Activated naive CD8-positive, alpha-beta T cell treated with anti-CD3 and anti-CD28 coated beads, Interleukin-2, amount 50 U/mL, for 16 hours (primary cell): ENCODE measurements around the gene MYBPH.

ENCODE experiments used
- DNase-seq: peaks from one replicate; pipeline ENCODE4 v3.0.0-alpha.2; 2020; ENCODE audit warnings: low read depth, low spot score

The MYBPH gene

DNA sequence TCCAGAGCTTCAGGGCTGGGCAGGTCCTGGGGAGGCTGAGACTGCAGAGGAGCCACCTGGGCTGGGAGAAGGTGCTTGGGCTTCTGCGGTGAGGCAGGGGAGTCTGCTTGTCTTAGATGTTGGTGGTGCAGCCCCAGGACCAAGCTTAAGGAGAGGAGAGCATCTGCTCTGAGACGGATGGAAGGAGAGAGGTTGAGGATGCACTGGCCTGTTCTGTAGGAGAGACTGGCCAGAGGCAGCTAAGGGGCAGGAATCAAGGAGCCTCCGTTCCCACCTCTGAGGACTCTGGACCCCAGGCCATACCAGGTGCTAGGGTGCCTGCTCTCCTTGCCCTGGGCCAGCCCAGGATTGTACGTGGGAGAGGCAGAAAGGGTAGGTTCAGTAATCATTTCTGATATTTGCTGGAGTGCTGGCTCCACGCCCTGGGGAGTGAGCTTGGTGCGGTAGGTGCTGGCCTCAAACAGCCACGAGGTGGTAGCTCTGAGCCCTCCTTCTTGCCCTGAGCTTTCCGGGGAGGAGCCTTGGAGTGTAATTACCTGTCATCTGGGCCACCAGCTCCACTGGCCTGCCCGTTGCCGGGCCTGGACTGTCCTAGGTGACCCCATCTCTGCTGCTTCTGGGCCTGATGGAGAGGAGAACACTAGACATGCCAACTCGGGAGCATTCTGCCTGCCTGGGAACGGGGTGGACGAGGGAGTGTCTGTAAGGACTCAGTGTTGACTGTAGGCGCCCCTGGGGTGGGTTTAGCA, 9.3 kb downstream of the MYBPH start:
- no peak for DNase-seq

DNA sequence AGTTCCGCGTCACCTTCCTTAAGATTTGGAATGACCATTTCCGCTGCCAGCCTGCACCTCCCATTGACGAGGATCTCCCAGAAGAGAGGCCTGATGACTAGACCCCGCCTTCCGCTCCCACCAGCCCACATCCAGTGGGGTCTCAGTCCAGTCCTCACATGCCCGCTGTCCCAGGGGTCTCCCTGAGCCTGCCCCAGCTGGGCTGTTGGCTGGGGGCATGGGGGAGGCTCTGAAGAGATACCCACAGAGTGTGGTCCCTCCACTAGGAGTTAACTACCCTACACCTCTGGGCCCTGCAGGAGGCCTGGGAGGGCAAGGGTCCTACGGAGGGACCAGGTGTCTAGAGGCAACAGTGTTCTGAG, 9.8 kb downstream of the MYBPH start:
- no peak for DNase-seq

DNA sequence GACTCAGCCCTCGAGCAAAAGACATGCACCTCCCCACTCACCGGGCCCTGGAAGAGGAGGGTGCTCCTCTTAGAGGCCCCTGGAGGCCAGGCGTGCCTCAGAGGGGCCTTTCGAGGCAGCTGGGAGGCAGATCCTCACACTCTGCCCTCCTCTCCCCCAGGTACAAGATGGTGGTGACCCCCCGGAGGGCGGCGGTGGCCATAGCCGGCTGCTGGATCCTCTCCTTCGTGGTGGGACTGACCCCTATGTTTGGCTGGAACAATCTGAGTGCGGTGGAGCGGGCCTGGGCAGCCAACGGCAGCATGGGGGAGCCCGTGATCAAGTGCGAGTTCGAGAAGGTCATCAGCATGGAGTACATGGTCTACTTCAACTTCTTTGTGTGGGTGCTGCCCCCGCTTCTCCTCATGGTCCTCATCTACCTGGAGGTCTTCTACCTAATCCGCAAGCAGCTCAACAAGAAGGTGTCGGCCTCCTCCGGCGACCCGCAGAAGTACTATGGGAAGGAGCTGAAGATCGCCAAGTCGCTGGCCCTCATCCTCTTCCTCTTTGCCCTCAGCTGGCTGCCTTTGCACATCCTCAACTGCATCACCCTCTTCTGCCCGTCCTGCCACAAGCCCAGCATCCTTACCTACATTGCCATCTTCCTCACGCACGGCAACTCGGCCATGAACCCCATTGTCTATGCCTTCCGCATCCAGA, 10.4 kb downstream of the MYBPH start:
- no peak for DNase-seq

DNA sequence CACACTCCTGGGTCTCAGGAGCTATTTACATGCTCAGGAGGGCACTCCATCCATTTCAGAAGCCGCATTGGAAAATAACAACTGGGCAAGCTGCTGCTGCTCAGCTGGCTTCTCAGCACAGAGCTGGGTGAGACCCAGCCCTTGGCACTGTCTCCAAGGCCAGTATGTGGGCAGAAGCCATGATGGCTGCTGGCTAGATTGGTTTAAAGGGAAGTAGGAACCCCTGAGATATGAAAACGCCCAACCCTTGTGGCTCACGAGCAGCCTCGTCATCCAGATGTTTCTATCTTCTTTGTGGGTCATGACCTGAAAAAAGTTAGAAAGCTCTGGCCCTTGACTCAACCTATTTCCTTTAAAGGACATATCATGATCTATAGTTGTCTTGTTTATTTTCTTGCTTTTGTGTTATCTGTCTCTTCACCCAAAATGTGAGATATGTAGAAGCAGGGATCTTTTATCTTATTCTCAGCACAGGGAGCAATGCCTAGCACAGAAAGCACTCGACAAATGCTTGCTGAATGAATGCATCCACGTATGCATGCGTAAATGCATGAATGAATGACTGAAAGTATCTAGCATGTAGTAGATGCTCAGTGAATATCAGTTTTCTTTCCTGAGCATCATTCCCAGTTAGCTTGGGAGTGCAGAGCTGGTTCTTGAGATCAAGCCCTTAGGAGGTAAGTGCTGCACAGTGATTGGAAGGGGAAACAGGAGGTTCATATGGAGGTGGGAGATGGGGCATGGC, 11.6 kb downstream of the MYBPH start:
- DNase-seq, result no peak

DNA sequence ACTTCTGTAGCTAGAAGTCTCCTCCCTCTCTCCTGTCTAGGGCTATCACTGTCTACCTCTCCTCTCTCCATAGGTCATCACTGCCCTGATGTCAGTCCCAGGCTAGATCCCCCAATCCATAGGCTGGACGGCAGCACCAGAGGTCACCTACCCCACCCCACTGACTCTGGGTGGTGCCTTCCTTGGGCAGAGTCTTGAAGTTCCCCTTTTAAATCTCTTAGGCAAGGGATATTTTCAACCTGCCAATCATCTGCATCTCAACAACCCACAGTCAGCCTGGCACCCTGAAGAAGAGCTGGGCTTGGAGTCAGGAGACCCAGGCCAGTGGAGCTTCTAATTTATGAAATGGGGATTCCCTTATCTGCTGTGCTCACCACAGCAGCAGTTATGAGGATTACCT, 13.2 kb downstream of the MYBPH start:
- DNase-seq, result no peak

DNA sequence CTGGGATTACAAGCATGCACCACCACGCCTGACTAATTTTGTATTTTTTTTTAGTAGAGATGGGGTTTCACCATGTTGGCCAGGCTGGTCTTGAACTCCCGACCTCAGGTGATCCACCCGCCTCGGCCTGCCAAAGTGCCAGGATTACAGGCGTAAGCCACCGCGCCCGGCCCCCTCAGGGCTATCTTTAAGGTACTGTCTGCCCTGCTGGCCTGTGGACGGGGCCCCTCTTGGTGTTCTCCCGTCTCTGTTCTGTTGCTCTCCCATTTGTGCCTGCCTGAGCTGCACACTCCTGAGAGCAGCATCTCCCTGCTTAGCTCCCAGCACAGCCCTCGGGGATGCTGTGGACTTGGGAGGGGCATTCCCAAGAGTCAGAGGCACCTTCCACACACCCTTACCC, 13.9 kb downstream of the MYBPH start:
- DNase-seq, result no peak

DNA sequence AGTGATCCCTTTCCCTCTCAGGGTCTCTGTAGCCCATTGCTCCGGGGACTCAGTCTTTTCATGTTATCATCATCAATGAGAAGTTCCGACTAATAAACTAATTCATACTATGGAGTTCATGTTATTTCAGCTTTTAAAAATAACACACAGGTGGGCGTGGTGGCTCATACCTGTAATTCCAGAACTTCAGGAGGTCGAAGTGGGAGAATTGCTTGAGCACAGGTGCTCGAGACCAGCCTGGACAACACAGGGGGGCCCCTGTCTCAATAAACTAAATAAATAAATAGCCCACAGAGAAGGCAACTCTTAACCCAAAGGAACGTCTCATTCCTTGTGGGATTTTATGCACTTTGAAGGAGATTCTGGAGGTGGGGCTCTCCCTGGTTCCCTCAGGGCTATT, 14.5 kb downstream of the MYBPH start:
- DNase-seq, result no peak

DNA sequence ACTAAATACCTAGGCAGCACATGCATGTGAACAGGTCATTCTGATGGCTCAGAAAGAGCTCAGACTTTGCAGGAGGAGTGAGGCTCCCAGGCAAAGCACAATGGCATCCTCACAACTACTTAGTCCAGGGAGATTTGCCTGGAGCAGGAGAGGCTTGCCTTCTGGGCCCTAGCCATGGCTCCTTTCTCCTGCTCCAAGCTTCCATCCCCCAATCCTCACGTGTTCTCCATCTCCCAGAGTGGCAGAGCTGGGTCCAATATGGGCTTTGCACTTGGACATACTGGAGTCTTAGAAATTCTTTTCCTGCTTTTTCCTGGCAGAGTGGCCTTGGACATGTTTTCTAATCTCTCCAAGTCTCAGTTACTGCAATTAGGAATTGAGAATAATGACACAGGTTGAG, 15.8 kb downstream of the MYBPH start:
- DNase-seq, result no peak

DNA sequence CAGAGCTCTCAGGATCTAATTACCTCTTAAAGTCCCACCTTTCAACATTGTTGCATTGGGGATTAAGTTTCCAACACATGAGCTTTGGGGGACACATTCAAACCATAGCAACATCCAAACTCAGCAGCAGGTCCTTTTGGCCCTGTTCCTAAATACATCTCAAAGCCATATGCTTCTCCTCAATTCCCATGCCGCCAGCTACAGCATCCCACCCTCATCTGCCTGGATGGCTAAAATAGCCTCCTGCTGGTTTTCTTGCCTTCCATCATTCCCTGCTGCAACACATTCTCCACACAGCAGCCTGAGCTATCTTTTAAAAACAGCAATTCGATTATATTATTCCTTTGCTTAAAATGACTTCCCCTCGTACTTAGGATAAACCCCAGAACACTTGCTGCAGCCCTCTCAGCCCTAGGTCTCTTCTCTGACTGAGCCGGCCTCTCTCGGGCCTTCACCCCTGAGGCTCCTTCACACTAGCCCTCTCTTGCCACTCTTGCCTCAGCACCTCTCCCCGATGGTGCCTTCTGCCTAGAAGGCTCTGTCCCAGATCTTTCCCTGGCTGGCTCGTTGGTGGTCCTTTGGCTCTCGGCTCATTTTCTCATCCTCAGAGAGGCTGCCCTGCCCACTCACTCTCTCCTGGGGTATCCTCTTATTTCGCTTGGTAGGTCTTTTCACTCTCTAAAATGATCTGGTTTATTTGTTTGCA, 16.5 kb downstream of the MYBPH start:
- no peak for DNase-seq

DNA sequence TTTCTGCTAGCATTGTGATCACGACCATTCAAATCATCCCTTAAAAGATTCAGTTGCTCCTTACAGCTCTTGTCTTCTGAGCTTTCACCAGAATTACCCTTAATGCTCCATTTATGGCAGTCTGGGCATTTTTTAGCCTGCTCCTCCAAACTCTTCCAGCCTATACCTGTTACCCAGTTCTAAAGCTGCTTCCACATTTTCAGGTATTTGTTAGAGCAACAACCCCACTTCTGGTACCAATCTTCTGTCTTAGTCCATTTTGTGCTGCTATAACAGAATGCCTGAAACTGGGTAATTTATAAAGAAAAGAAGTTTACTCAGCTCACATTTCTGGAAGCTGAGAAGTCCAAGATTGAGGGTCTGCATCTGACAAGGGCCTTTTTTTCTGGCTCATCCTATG, 17.2 kb downstream of the MYBPH start:
- no peak for DNase-seq

DNA sequence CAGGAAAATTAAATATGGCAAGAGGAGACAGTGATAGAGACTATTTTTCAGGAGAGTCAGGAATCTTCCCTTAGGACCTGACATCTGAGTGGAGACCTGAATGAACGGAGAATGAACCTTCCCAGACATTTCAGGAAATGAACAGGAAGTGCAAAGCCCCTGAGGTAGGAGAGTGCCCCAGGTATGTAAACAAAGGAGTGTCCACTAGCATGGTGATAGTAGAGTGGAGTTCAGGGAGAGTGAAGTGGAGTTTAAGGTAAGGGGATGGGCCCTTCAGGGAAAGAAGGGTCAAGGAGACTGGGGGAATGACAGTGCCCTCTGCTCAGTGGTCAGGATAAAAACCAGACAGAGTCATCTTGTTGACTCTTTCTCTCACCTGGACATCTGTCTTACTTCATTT, 19.3 kb downstream of the MYBPH start:
- DNase-seq, result no peak

DNA sequence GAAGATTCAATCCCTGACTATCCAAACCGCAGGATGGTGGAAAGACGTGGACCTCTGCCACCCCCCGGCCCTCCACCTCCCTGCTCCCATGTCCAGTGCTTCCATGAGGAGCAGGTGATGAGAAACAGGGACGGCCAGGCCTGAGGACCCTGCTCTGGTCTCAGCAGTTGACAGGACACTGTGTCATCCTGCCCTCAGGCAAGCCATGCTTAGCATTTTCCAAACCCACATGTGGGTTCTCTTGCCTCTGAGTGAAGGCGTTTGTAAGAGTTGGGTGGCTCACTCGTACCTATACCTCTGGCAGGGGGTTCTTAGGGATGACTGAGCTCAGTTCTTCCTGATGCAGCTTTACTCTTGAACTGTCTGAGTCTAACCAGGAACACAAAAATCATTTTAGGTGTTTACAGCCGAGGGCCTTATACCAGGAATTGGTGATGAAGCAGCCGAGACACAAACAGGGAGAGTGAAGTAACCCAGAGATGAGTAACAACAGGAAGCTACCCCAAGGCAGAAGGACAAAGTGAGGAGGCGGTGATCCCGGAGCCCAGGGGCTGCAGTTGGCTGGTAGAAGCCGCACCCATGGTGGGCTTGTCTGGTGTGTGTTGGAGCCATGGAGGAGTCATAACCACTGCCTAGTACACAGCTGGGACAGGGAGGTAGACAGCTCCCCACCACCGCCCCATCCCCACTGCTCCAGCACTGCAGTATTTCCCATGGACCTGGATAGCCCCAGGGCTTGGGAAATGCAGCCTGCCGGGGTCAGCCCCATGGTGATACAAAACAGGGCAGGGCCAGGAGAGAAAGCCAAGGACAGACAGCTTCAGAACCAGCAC, 21.4 kb downstream of the MYBPH start:
- no peak for DNase-seq

DNA sequence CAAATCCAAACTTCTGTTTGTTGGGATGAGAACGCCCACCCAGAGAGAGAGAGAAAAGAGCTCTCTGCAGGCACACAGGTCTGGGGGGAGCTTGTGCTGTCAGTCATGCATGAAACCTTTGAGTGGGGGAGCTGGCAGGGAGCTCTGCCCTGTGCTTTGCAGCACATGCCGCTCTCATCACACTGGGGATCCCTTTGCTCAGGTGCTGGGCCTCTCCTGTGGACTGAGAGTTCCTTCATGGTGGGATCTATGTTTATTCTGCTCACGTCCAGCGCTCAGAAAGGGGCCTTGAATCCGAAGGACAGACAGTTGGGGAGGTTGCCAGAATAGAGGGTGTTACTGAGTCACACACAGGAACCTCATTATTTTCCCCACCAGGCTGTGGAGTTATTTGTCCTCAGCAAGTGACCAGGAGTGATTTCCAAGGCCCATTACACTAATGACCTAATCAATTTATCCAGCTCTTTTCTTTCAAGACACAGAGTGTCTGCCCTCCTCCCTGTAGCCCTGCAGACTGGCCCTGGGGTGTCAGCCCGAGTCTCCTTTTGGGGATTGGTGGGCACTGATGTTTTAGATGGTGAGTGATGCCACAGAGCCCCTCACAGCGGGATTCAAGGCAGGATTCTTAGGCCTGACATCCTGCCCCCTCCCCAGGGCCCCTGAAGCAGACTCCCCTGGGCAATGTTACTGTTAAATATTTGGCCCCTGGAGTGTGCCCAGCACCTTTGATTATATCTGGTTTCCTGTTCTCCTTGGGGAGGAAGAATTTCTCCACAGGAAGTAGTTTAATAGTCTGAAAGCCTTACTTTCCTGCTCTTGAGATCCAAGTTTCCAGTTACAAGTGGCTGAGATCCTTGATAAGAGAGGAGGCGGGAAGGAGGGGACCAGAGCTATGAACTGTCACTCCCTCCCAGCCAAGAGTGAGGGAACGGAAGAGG, 22.3 kb downstream of the MYBPH start:
- no peak for DNase-seq

DNA sequence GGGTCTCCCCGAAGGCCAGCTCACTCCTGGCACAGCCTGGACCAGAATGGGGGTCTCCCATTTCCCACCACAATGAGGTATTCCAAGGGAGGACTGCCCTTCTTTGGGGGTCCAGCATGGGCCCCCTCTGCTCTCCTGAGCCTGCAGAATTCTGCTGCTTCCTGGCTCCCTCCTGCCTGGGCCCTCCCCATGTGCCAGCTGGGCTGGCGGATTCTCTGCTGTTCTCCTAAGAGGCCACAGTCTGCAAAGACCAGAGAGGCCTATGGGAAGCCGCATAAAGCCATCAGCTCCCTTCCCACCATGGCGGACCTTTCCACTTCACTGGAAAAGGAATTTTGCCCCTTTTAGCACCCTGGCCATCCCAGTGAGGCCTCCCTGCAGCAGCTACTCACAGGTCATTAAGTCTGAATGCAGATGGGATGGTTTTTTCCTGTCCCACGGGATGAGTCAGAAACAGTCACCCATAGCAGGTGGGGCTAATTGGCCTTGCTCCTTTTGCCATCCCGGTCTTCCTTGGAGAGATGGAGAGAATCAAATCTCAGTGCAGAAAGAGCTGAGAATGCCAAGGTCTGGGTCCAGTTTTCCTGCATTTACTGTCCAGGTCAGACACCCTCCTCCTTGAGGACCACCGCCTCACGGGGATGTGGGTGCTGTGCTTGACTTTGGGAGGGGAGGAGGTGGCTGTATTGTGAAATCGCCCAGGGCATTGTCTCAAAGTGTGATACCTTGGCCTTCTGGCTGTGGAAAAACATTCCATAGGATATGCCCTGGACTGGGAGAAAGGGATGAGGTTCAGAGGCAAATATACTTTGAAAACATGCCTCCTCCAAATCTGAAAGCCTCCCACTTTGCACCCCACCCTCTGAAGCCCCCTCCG, 23.2 kb downstream of the MYBPH start:
- DNase-seq, result no peak

DNA sequence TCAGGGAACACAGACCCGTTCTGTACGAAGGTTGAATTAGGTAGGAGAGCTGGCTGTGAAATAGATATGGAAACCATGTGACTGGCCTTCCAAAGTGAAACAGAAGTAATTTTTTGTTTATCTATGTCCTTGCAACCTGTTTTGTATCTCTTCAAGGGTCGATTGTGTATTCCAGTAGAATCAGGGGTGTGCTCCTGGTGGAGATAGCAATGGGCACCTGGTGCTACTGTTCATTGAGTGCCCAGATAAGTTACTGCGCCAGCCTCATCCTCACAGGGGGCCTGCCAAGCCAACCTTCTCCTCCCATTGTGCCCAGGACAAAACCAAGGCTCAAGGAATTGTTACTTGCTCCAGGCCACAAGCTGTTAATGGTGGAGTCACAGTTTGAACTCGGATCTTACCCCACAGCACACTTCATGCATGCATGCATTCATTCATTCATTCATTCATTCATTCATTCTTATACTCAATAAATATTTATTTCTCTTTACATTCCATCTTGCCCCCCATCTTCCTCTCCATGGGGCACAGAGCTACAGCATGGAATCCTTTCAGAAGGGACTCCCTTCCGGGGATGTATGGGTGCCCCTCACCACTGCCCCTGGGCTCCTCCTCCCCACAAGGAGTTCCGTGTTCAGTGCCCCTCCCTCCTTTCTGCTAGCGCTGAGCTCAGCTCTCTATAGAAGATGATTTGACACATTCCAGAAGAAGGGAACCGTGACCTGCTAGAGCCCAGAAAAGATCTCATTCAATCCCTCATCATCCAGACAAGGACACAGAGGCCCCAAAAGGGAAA, 24.1 kb downstream of the MYBPH start:
- no peak for DNase-seq

DNA sequence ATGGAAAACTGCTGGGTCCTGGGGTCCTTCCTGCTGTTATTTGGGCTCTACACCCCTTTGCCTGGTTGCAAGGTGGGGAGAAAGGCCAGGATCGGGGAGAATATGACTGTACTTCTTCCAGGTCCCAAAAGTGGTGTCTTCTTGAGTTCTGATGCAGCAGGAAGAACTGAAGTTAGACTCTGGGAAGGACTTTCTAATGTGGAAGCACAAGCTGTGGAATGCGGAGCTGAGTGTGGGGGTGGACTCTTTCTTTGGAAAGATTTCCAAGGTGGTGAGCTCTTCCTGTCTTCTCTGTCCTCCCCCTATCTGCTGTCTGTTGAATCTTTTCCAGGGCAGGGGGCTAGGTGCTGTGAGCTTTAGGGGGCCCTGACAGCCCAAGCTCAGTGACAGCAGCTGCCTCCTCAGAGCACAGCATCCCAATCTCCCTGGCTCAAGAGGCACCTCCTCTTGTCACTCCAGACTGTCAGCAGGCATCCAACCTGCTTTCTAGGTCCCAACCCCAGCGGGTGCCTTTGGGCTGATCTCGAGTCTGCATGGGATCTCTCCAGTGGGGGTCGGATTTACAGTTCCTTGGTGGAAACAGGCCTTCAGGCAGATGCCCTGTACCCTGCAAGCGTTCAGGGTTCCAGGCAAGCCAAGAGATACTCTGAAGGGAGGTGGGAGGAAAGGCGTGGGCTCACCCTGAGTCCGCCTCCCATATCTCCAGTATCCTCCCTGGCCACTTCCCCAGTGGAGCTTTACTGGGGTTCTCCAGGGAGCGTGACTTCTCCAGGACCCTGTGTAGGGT, 24.9 kb downstream of the MYBPH start:
- DNase-seq, result no peak

DNA sequence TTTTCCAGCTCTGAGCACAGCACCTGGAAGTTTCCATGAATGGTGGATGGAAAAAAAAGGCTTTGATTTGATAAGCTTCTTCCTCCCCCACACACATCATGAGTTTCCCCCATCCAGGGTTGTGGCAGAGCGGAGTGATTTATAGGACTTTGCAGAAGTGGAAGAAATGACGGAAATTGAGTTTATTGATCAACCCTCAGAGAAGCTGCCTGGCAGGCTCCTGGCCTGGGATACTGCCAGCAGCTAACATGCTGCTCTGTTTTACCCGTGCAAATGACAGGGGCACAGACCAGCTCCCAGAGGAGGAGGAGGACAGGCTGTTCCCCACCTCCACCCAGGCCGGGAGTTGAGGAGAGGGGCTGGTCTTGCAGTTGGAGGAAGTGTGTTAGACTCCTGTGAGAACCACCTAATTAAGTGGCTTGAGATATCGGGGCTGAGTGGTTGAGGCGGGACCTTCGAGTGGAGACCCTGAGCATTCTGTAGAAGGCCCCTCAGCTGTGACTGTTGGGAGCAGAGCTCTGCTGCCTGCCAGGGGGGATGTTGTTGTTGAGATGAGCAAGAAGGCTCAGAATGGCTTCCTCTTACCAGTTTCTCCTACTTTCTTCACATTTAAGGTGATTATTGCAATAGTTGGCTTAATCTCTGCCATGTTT, 26.3 kb downstream of the MYBPH start:
- DNase-seq, result no peak
